CD4-positive, alpha-beta T cell treated with Interleukin-15 for 4 hours (primary cell): ENCODE measurements around the gene GBGT1.
"Not testable (repeated sequence)": the region's sequence is repeated elsewhere in the genome, so short reads cannot be mapped to it uniquely, and the experiment has no call there.

ENCODE experiments used
- DNase-seq: peaks from one replicate; pipeline ENCODE4 v3.0.0-alpha.2; 2020; ENCODE audit warnings: low spot score

The GBGT1 gene

DNA sequence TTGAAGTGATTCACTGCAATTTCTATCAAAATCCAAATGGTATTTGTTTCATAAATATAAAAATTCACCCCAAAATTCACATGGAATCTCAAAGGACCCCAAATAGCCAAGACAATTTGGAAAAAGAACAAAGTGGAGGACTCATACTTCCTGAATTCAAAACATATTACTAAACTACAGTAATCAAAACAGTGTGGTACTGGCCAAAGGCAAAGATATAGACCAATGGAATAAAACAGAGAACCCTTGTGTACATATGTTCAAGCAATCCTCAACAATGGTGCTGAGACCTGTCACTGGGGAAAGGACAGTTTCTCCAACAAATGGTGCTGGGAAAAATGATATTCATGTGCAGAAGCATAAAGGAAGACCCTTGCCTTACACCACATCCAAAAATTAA is 31.3 kb upstream of the GBGT1 start:
- DNase-seq: no peak

DNA sequence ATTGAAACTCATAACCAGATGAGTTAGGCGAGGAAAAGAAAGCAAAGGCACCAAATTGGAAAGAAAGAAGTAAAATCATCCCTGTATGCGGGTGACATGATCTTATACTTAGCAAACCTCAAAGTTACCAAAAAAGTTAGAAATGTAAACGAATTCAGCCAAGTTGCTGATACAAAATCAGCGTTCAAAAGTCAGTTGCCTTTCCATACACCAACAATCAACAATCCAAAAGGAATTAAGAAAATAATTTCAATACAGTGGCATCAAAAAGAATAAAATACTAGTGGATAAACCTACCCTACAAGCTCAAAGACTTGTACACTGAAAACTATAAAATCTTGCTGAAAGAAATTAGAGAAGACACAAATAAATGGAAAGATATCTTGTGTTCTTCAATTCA is 30.9 kb upstream of the GBGT1 start:
- no peak for DNase-seq

DNA sequence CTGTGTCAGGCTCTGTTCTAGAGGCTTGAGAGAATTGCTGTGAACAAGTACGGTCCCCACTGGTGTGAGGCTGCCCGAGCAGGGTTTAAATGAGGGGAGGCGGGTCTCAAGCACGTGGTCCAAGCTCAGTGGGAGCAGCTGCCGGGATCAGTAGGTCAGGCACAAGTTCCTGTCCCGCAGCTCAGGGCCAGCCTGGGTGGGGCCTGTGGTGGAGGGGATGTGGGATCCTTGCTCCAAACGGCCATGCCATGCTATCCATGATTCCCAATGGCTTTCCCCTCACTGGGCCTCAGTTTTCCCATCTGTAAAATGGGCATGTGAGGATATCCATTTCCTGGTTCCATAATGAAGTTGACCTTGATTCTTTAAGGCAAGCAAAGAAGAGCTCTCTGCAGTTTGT is 28.3 kb upstream of the GBGT1 start:
- DNase-seq: no peak

DNA sequence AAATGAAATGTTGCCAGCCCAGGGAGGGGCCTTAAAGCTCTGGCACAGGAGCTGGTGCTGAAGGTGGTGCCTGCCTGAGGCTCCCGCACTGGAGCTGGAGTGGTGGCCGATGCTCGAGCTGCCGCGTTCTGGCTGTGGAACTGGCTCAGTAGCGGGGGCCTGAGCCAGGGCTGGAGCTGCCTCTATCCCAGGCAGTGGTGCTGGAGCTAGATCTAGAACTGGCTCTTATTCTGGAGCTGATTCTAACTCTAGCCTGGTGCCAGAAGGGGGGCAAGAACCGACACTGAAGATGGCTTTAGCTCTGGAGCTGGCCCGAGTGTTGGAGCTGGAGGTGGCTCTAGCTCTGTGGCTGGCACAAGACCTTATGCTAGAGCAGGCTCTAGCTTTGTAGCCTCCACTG is 26.1 kb upstream of the GBGT1 start:
- DNase-seq: no peak

GRCh38 chr9:133188843-133189180 is 25.1 kb upstream of the GBGT1 start:
- DNase-seq: no peak

DNA sequence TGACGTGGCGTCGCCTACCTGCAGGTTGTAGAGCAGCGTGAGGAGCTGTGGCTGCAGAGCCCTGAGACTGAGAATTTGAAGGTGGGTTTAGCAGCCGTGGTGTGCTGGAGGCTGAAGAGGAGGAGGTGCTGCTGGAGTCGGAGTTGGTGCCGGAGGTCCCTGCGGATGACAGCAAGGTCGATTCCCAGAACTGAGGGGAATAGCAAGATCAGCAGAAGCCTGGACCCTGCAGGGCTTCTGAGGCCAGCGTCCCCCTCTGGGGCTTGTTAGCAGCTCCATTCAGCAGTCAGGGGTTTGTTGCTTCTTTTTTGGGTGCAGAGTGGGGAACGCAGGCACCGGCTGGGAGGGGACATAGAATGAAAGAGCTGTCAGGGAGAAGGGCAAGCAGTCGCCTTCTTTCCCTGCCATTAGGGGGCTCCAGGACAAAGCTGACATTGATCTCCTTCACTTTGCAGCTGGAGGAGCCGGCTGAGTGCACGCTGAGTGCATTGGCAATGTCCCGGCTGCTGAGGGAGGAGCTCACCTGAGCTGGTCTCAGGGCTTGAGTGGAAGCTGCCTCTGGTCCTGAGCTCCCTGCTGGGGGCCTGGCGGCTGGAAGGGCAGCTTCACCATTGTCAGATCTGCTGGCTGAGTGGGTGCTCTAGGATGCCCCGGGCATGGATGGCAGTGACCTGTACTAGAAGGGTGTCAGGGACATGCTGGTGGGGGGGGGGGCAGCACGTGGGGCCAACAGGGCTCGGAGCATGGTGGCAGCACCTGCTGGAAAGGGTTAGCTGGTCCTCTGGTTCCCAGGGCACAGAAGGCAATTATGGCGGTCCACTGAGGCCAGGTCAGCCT is 24.5 kb upstream of the GBGT1 start:
- DNase-seq: no peak

DNA sequence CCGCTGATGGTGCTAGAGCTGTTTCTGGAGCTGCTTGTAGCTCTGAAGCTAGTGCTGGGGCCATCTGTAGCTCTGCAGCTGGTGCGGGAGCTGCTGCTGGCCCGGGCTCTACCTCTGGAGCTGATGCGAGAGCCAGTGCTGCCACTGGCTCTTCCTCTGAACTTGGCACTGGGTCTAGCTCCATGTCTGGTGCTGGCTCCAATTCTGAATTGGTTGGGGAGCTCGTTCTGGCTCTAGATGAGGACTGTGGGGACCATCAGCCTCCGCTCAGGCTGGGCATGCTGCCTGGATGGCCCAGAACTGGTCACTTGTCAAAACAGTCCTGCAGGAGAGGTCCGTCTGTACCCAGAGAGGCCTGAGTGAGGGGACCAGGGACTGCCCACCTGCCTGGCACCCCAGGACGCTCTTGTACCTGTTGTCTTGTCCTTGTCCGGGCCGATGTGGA is 23.9 kb upstream of the GBGT1 start:
- no peak for DNase-seq

GRCh38 chr9:133186736-133187135 is 23.0 kb upstream of the GBGT1 start:
- no peak for DNase-seq

- peak; percentile 32 for DNase-seq
These were observed 21.3 kb upstream of the GBGT1 start for GRCh38 chr9:133184971-133185370.

GRCh38 chr9:133182151-133182550 is 18.4 kb upstream of the GBGT1 start:
- DNase-seq: no peak

DNA sequence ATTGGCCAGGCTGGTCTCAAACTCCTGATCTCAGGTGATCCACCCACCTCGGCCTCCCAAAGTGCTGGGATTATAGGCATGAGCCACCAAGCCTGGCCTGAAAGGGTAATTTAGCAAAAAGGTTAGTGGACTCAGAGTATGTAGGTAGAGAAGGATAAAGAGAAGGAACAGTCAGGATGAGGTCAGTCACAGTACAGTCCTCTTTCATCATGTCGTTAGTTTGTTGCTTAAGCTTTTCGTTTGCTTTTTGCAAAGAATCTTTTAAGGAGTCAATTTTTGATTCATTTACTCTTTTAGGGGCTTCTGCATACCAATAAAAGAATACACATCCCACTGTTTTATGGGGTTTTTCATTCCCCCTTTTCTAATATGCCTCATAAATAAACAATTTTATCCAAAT is 17.8 kb upstream of the GBGT1 start:
- no peak for DNase-seq

- no peak for DNase-seq
These were observed 17.2 kb upstream of the GBGT1 start for GRCh38 chr9:133180953-133181352.

- no peak for DNase-seq
These were observed 9.3 kb upstream of the GBGT1 start for GRCh38 chr9:133173056-133173455.

DNA sequence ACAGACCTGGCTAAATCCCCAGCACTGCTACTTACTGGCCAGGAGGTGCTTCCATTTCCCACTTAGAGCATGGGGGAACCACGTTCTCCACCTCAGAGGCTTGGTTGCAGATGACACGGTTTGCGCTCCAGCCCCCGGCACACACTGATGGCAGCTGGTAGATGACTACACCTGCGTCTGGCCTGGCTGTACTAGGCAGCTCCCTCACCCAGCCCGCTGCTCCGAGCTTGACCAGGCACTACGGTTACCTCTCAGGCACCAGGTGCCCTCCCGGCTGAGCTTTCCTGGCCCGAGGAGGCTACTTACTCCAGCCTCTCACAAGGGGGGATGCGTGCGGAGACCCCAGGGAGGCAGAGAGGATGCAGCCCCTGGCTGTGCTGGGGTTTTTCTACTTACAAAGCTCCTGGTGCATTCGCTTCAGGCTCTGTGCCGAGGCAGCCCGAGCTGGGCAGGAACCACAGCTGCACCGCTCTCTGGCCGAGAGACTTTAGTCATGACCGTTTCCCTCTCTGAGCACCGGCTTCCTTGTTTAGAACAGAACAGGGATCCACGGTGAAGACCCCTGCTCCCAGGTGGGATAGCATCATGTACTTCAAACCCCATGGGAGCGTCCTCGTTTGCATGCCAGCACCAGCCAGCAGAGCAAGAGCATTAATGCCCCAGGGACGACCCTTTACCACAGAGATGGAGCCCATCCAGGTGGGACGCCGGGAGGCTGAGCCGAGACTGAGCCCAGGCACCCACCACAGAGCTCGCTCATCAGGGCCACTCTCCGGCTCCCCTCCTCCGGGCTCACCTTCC is 7.6 kb upstream of the GBGT1 start:
- DNase-seq: no peak

DNA sequence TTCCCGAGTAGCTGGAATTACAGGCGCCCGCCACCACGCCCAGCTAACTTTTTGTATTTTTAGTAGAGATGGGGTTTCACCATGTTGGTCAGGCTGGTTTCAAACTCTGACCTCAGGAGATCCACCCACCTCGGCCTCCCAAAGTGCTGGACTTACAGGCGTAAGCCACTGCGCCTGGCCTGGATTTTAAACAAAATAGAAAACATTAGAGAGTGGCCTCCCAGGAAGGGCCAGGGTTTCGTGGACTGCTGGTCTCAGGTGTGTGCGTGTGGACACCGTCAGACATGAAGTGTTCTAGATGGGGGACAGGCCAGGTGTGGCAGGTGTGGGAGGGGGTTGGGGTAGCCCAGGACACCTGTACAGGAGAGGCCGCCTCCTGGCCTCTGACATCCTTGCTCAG is 7.0 kb upstream of the GBGT1 start:
- DNase-seq: no peak

DNA sequence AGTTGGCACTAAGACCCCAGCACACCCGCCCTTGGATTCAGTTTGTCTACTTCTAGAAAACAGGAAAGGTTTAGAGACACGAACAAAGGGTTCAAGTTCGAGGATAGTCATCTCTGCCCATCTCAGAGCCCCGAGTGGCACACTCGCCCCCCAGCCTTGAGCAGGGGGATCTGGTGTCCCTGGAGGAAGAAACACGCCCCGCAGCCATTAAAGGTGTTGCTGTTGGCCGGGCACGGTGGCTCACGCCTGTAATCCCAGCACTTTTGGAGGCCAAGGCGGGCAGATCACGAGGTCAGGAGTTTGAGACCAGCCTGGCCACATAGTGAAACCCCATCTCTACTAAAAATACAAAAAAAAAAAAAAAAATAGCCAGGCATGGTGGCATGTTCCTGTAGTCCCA is 6.0 kb upstream of the GBGT1 start:
- DNase-seq: not testable (repeated sequence)

DNA sequence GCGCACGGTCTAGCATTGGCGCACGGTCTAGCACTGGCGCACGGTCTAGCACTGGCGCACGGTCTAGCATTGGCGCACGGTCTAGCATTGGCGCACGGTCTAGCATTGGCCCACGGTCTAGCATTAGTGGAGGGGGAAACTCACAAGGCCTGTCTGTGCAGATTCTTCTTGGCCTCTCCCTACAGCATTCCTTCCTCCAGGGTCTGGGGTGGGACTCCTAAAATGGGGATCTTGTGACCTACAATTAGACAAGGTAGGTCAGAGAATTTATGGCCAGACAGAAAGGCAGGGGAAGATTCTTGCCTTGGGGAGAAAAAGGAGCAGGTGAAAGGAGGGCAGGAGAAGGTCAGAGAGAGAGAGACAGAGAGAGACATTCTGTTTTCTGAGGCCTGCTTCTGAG is 5.4 kb upstream of the GBGT1 start:
- no peak for DNase-seq

- no peak for DNase-seq
These were observed 4.7 kb upstream of the GBGT1 start for GRCh38 chr9:133168432-133168831.

DNA sequence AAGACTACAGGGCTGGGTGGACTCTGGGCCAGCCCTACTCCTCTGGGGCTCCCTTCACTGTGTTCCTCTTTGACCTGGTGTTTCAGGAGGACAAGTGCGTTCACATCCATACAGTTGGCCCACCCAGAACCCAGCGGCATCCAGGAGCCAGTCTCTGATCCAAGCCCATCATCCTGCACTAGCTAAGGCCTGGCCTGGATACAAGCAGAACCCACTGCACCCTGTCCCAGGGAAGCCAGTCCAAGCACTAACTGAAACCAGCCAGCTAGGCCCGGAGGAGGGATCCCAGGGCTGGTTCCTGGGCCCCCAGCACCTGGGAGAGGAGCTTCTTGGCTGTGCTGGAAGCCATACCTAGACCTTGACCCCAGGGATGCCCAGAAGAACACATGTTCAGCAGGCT is 4.1 kb upstream of the GBGT1 start:
- DNase-seq: no peak

DNA sequence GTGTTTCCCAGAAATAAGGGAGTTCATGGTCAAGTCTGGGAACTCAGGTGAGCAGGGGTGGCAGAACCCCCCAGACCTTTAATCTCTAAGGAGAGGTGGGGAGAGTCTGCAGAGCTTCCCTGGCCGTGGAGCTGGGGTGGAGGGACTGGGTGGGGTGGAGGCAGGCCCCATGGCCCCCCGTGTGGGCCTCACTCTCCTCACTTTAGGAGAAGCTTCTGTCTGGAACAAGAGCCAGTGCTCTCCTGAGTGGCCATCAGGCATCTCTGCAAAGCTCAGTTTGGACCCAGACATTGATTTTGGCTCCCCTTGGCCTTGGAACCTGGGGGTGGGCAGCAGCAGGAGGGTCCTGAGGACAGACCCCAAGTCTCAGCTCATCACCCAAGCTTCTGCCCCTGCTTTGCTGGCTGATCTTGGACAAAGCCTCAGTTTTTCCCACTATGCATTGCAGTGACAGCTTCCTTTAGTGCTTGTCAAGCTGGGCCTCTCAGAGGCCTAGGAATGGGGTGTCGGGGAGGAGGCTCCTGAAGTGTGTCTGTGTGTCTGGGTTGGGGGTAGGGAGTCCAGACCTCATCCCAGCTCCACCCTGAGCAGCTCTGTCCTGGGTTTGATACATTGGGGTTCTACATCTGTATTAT is 3.5 kb upstream of the GBGT1 start:
- DNase-seq: no peak

- no peak for DNase-seq
These were observed 2.7 kb upstream of the GBGT1 start for GRCh38 chr9:133166392-133166791.

DNA sequence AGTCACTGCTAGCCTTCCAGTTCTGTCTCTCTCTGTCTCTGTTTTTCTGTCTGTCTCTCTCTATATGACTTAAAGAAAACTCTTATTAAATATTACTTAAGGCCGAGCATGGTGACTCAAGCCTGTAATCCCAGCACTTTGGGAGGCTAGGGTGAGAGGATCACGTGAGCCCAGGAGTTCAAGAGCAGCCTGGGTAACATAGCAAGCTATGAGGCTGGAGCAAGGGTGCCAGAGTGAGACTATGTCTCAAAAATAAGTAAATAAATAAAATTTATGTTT is 1.7 kb upstream of the GBGT1 start:
- no peak for DNase-seq

GRCh38 chr9:133164191-133164590 is 477 bp upstream of the GBGT1 start:
- DNase-seq: no peak
